D341Med (cell line): ENCODE measurements around the gene LHPP.

Experiments used
- DNase-seq: peaks from one replicate; pipeline ENCODE4 v3.0.0; 2012; ENCODE audit warnings: low spot score

The LHPP gene

DNA sequence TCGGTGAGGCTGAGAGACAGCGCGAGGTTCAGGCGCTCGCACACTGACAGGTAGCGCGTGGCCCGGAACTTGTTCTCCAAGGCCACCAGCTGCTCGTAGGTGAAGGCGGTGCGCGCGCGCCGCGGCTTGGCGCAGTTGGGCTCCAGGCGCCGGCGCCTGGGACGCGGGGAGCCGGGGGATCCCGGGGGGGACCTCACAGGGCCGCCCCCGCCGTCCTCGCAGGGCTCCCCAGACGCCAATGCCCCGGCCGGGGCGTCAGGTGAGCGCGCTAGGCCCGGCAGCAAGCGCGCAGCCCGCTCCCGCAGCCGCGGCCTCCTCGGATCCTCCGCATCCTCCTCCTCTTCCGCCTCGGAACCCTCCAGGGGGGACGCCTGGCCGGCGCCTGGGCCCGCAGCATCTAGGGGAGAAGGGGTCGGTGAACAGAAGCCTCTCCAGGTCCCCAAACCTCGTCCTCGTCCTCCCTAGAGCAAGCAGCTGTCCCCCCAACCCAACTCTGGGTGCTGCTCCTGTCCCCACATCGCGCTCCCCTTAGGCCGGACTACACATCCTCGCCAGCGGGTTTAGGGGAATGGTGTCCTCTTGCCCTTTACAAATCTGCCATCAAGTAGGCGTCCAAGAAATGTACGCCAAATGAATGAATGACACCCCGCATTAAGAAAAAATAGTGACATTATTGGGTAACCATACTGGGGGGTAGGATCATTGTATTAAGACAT, 13.7 kb upstream of the LHPP start:
- DNase-seq = peak; percentile 35

DNA sequence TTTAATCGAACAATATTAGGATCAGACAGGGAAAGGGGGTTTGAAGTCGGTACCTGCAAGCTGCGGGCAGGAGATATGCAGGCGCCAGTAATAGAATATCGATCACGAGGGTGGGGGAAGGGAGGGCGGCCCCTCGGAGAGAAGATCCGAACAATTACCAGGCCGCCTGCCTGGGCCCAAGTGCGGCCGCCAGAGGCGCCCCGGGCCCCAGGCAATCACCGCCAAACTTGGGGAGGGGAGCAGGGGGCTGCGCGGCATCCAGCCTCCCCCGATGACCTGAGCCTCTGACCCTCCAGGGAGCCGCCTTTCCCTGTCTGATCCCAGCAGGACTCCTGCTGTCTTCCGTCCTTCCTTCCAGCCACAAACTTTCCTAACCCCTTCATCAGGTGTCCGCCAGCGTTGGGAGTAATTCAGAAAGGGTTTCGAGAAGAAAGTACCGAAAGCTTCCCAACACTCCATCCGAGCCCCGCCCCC, 12.9 kb upstream of the LHPP start:
- DNase-seq = peak; percentile 40

GRCh38 chr10:124449170-124450011, 12.2 kb upstream of the LHPP start:
- DNase-seq = no peak

DNA sequence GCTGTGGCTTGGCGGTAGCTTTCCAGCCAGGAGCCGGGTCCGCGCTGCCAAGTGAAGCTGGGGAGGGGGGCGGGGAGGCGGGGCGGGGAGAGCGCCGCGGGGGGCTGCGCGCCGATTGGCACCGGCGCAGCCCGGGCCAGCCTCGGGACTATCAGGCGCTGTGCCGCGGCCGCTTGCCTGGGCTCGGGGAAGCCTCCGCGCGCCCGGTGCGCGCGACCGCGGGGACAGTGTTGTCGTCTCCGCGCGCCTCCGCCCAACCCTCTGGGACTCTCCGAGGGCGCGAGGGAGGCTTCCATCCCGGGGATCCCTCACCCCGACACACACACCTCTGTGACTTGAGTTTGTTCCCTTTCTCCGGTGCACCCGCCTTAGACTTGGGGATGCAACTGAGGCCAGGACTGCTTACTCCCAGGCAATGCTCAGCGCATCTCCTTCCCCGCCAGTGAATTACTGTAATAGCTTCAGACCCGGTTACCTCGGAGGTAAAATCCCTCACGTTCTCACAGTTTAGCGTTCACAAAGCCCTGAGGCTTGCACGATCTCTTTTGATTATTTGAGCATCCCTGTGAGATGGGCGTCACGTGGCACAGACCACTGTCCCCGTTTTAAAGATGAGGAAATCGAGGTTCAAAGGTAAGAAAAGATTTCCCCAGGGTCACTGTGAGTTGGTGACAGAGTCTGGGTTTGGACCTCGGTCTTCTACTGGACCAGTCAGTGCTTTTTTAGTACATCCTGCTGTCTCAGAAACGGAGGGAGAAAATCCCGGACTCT, 11.4 kb upstream of the LHPP start, which contains the start of gene NKX1-2:
Gene NKX1-2 (minus strand): TSS at position 24 of the 771 bp plus-strand sequence. CDS start 92 bp downstream, outside the sequence.
- DNase-seq = peak; percentile 59

- no peak for DNase-seq
These were observed 10.9 kb upstream of the LHPP start for GRCh38 chr10:124450783-124451057.

DNA sequence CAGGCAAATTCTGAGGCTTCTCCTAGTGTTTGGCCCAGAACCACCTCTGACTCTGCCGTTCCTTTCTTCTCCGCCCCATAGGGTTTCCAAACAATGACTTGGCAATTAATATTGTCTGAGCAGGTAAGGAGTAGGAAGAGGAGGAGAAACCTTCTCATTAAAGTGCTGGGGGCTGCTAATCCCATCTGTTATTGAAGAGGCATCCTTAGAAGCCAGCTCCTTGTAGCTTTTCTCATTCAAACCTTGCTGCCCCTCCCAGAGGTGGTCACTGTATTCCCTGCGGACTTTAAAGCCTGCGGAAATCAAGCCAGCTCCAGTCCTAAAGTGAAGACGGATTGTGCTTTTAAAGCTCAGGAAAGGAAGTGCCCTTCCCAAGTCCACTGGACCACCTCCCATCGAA, 10.3 kb upstream of the LHPP start:
- no peak for DNase-seq

- DNase-seq = no peak
These were observed 7.5 kb upstream of the LHPP start for GRCh38 chr10:124453960-124454610.

DNA sequence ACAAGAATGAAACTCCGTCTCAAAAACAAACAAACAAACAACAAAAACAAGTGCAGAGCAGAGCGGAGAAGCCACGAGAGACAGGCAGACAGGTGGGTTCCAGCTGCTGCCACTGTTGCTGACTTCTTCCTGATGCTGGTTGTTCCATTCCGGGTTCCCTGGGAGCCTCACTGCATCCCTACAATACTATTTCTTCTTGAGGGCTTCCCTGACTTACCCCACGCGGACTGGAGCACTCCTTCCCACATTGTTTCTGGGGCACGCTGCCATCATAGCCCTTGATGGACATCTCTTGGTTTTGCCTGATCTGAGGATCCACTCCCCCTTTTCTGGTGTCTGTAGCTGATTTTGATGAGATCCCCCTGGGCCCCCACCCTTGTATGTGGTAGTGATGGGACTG, 6.2 kb upstream of the LHPP start:
- DNase-seq = no peak

- no peak for DNase-seq
These were observed 3.1 kb upstream of the LHPP start for GRCh38 chr10:124458473-124458872.

- no peak for DNase-seq
These were observed 2.7 kb upstream of the LHPP start for GRCh38 chr10:124458889-124459288.

- DNase-seq = no peak
These were observed 2.2 kb upstream of the LHPP start for GRCh38 chr10:124459395-124459794.

DNA sequence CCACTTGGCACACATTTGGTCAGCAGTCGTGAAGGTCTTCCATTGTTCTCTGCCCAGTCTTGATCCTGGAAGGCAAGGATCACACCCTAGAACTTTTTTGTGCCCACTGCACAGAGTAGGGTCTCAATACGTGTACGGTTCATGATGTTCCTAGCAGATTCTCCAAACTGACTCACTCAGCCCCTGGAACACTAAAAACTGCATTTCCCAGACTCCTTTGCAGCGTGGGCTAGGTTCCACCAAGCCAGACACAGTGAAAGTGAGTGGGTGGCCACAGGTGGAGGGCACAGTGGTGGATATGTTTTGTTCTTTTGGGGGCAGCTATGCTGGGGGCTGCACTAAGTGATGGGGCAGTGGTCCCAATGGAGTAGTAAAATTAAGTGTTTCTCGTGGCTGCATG, 1.5 kb upstream of the LHPP start:
- no peak for DNase-seq

GRCh38 chr10:124462348-124462695, 699 bp downstream of the LHPP start:
- DNase-seq = no peak

- no peak for DNase-seq
These were observed 2.7 kb downstream of the LHPP start for GRCh38 chr10:124464028-124464965.

DNA sequence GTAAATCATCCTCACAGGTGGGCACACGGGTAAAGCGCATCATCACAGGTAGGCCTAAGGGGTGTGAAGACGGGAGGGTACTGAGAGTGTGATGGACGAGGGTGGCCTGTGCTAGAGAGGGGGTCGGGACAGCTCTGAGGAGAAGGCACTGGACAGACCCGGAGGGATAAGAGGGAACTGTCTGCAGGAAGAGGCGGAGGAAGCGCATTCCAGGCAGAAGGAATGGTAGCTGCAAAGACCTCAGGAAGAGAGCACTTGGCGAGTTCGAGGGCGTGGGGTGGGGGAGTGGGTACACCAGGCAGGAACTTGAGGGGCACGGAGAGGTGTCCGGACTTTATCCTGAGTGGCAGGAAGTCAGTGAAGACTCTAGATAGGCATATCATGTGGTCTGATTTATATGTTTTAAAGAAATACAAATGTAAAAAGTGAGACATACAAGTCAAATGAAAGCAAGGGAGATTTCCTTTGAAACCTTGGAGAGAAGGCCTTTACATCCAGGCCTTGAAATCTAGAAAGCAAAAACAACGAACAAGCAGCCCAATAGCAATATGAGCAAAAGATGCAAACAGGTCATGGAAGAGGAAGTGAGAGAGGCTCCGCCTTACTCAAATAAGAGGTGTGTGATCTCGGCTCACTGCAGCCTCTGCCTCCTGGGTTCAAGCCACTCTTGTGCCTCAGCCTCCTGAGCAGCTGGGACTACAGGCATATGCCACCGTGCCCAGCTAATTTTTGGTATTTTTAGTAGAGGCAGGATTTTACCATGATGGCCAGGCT, 3.6 kb downstream of the LHPP start:
- no peak for DNase-seq

GRCh38 chr10:124465777-124466488, 4.3 kb downstream of the LHPP start:
- no peak for DNase-seq

DNA sequence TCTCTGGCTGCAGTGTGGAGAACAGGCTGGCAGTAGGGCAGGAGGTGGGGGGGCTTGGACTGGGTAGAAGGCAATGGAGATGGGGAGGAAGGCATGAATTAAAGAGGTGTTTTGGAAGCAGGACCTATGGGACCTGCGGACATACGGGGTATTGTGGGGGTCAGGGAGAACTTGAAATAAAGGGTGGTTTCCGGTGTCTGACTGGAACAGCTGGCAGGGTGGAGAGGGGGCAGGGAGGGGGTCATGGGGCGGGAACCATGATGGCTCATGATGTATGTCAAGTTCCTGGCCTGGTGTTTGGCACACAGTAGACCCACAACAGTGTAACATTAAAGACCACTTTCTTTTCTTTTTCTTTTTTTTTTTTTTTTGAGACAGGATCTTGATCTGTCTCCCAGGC, 5.5 kb downstream of the LHPP start:
- no peak for DNase-seq

GRCh38 chr10:124468624-124469023, 7.0 kb downstream of the LHPP start:
- no peak for DNase-seq

DNA sequence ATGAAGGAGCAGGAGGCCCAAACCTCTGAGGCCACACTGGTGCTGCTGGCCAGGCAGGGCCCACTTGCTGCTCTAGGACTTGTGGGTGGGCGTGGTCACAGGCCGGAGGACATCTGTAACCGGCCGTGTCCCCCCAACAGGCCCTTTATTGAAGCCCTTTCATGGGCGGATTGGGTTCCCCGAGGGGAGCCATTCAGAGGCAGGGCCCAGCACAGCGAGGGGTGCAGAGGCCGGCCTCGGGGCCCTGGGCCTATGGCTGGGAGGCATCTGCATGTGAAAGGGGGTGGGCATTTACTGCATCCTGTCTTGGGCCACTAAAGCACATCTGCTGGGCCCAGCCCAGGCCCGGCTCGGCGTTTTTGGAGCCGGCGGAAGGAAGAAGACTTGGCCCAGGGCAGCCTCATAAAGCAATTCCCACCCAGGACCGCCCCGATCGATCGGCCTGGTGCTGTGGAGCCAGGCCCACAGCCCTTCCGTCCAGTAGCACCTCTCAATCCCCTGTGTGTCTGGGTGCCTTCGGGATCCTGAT, 8.4 kb downstream of the LHPP start:
- DNase-seq = no peak
